ENCODE results near the gene FRYL. TPM values are rescaled to one million over a fixed set of nuclear protein-coding genes. Genes with fewer than 3 reads are reported as not detected.

FRYL gene
- 92.6 and 172 TPM in 2 replicates for total RNA-seq

GRCh38 chr4:48779998-48780864, at the start of gene FRYL:
Gene FRYL (minus strand): TSS chr4:48780279. CDS start chr4:48634410, 145,869 bp downstream.

DNA sequence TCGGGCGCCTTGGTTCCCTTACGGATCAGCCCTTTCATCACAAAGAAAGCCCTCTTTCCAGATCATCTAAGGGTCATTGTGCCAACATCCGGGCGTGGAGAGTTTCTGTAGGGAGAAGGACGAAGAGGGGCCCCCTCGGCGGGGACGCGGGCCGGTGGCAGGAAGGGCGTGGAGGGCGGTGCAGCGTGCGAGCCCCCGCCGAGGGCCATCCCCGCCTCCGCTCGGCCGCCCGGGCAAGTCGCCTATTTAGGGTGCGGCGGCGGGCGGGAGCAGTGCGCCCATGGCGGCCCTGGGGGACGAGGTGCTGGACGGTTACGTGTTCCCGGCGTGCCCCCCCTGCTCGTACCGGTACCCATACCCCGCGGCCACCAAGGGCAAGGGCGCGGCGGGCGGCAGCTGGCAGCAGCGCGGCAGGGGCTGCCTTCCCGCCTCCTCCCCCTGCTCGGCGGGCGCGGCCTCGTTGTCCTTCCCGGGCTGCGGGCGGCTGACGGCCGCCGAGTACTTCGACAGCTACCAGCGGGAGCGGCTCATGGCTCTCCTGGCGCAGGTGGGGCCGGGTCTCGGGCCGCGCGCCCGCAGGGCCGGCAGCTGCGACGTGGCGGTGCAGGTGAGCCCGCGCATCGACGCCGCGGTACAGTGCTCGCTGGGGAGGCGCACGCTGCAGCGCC, 289.9 kb downstream of the FRYL start, which contains the start of gene ZAR1:
Gene ZAR1 (plus strand): TSS at position 241 of the 668 bp plus-strand sequence. CDS start 40 bp downstream, at position 281.

GRCh38 chr4:48483006-48483776, 296.9 kb downstream of the FRYL start, which contains the start of gene SLC10A4:
Gene SLC10A4 (plus strand): TSS chr4:48483343. CDS start chr4:48483562, 219 bp downstream.

Other genes starting within 250 kb of the FRYL start
- gene OCIAD1, start 50.8 kb upstream of the FRYL start, total RNA-seq, result 40.5 and 81.3 TPM in 2 replicates
- 105 and 129 TPM in 2 replicates for gene OCIAD2, start 126.5 kb upstream of the FRYL start, total RNA-seq
- not detected in 2 replicates for gene CWH43, start 206.0 kb upstream of the FRYL start, total RNA-seq

All from bladder microvascular endothelial cell (primary cell).